ENCODE measurements around the gene DCAF16. TPM values are rescaled to one million over a fixed set of nuclear protein-coding genes. Genes with fewer than 3 reads are reported as not detected.
"Not testable (repeated sequence)": the region's sequence is repeated elsewhere in the genome, so short reads cannot be mapped to it uniquely, and the experiment has no call there.

The DCAF16 gene
- polyA plus RNA-seq (ENCODE audit: insufficient read length): 30.2 TPM

GRCh38 chr4:17810260-17811077 is at the start of gene DCAF16, which contains the start of gene NCAPG:
Gene DCAF16 (minus strand): TSS chr4:17810757. CDS start chr4:17804141, 6,616 bp downstream.
Gene NCAPG (plus strand): TSS chr4:17810979. CDS start chr4:17811078, 99 bp downstream.
- peak; percentile 98 for DNase-seq (ENCODE audit: low read depth)

- no peak for DNase-seq (ENCODE audit: low read depth)
Measured at GRCh38 chr4:17859793-17860406, 49.3 kb upstream of the DCAF16 start.

GRCh38 chr4:17854036-17854435 is 43.5 kb upstream of the DCAF16 start:
- DNase-seq (ENCODE audit: low read depth): no peak

- no peak for DNase-seq (ENCODE audit: low read depth)
Measured at GRCh38 chr4:17851959-17852358, 41.4 kb upstream of the DCAF16 start.

GRCh38 chr4:17850295-17850694 is 39.7 kb upstream of the DCAF16 start:
- not testable (repeated sequence) for DNase-seq (ENCODE audit: low read depth)

GRCh38 chr4:17846266-17846665 is 35.7 kb upstream of the DCAF16 start:
- DNase-seq (ENCODE audit: low read depth): no peak

- DNase-seq (ENCODE audit: low read depth): no peak
Measured at GRCh38 chr4:17823871-17824669, 13.5 kb upstream of the DCAF16 start.

GRCh38 chr4:17817027-17817426 is 6.5 kb upstream of the DCAF16 start:
- DNase-seq (ENCODE audit: low read depth): peak; percentile 32

GRCh38 chr4:17816142-17816541 is 5.6 kb upstream of the DCAF16 start:
- no peak for DNase-seq (ENCODE audit: low read depth)

GRCh38 chr4:17814140-17814539 is 3.6 kb upstream of the DCAF16 start:
- no peak for DNase-seq (ENCODE audit: low read depth)

- no peak for DNase-seq (ENCODE audit: low read depth)
Measured at GRCh38 chr4:17812801-17813200, 2.2 kb upstream of the DCAF16 start.

- no peak for DNase-seq (ENCODE audit: low read depth)
Measured at GRCh38 chr4:17812125-17812524, 1.6 kb upstream of the DCAF16 start.

- DNase-seq (ENCODE audit: low read depth): no peak
Measured at GRCh38 chr4:17811078-17811603, 584 bp upstream of the DCAF16 start.

GRCh38 chr4:17809667-17810066 is 890 bp downstream of the DCAF16 start:
- DNase-seq (ENCODE audit: low read depth): no peak

GRCh38 chr4:17807446-17807845 is 3.1 kb downstream of the DCAF16 start:
- no peak for DNase-seq (ENCODE audit: low read depth)

GRCh38 chr4:17805580-17806155 is 4.9 kb downstream of the DCAF16 start:
- no peak for DNase-seq (ENCODE audit: low read depth)

- no peak for DNase-seq (ENCODE audit: low read depth)
Measured at GRCh38 chr4:17797808-17798207, 12.7 kb downstream of the DCAF16 start.

- DNase-seq (ENCODE audit: low read depth): no peak
Measured at GRCh38 chr4:17794730-17795129, 15.8 kb downstream of the DCAF16 start.

- no peak for DNase-seq (ENCODE audit: low read depth)
Measured at GRCh38 chr4:17788956-17789355, 21.6 kb downstream of the DCAF16 start.

GRCh38 chr4:17787315-17787714 is 23.2 kb downstream of the DCAF16 start:
- no peak for DNase-seq (ENCODE audit: low read depth)

- DNase-seq (ENCODE audit: low read depth): no peak
Measured at GRCh38 chr4:17786567-17786966, 24.0 kb downstream of the DCAF16 start.

GRCh38 chr4:17785858-17786257 is 24.7 kb downstream of the DCAF16 start:
- no peak for DNase-seq (ENCODE audit: low read depth)

All from forelimb muscle (tissue), 1 donor.